Measurements from ENCODE around the gene SH3BP5L. TPM values are rescaled to one million over a fixed set of nuclear protein-coding genes. Genes with fewer than 3 reads are reported as not detected.
A peak's percentile ranks its signal among the peaks of the same experiment; 100 is the strongest.

SH3BP5L gene
- total and polyA plus RNA-seq, 2 of the 8 experiments (the other 6 are each of a cell fraction or from before 2014, with no cell fraction given): 20.2 to 28.4 TPM

DNA sequence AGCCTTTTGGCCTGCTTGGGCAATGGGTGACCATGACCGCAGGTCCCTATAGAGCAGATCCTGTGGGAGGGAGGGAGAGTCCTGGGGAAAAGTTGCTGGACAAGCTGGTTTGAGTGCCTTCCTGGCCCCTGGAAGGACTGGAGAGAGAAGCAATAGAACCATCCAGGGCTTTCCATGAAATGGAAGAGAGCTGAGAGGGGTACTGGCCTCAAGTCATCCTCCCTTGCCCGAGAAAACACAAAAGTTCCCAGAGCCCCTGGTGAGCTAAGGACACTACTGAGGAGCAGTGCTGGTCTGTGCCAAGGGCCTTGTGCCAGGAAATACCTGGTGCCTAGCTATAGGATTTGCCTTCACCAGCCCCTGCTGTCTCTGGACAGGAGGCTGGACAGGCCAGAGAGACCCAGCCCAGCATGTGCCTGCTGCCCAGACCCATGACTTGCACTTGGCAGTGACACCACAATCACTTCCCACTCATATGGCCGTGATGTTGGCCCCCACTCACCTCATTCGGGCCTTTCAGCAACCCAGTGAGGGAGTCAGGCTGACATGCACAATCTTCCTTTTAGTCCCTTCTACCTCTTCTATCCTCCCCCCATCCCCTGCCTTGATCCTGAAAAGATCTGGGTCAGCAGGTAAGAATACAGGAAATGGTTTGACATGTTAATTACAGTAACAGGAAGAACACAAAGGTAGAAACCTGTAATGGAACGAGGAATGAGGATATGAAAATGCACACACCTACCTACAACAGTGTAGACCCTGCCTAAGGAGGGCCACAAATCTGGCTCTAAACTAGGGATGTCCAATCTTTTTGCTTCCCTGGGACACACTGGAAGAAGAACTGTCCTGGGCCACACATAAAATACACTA lies 7.0 kb downstream of the SH3BP5L start:
- peaks cover 0 to 49% of the 10 kb centered on the region in 2 experiments; a peak in 2 of 4 replicates for H3K79me2 ChIP-seq (ENCODE audit: control insufficient read depth in 1 of 2, insufficient read depth in 2 of 2, low read length in 2 of 2)
- no peak overlapping the region for H3K14ac ChIP-seq (ENCODE audit: insufficient read length)
- H3K4ac ChIP-seq (replicated peaks; ENCODE audit: insufficient read length, low read depth, low read length): no peak overlapping the region
- DNase-seq (ENCODE audit: low read depth in 1 of 2, low spot score in 2 of 2): no peak
- peak overlapping the region in 1 of 2 experiments; percentile 36; a peak in 2 of 4 replicates for H3K4me2 ChIP-seq (ENCODE audit: insufficient read depth in 1 of 2, low read depth in 2 of 2, low read length in 2 of 2)
- no peak overlapping the region for H3K18ac ChIP-seq (ENCODE audit: extremely low read depth, low read length)
- H3K9ac ChIP-seq (replicated peaks in 1 of 4; ENCODE audit: extremely low read depth in 1 of 4, low read depth in 3 of 4, low read length in 3 of 4): no peak overlapping the region
- H3K56ac ChIP-seq (replicated peaks; ENCODE audit: insufficient read length, low read depth, low read length): no peak overlapping the region
- no peaks in the 10 kb centered on the region for H3K27me3 ChIP-seq (replicated peaks in 1 of 4; ENCODE audit: control insufficient read depth in 3 of 4, extremely low read depth in 1 of 4, insufficient read depth in 3 of 4, low read length in 3 of 4)
- peak overlapping the region; percentile 62 for H4K91ac ChIP-seq (replicated peaks; ENCODE audit: insufficient read length, low read length)
- peak overlapping the region; percentile 53 for H2BK5ac ChIP-seq (ENCODE audit: low read depth, low read length)
- ChIA-PET POLR2A (ENCODE audit: partially characterized antibody) (interaction anchor here (0.8 to 3.9 kb wide), 6 partner anchors 10 to 40 kb away, joined by 3 to 16 read pairs (median 4); partner anchors contain the start of genes ZNF672 and ZNF692), CTCF (ENCODE audit: partially characterized antibody) (interaction anchor here (0.8 to 1.0 kb wide), 4 partner anchors 11 to 574 kb away, joined by 3 to 7 read pairs (median 4); no protein-coding TSS in a partner anchor)
- no peaks in the 10 kb centered on the region for H3K23me2 ChIP-seq (ENCODE audit: low read depth, low read length)
- no peak for FAIRE-seq
- H4K8ac ChIP-seq (ENCODE audit: extremely low read depth, insufficient read depth, low read length): no peak overlapping the region
- peaks cover 8 to 35% (median 17%) of the 10 kb centered on the region in 4 experiments for H3K36me3 ChIP-seq (ENCODE audit: control insufficient read depth in 2 of 4, insufficient read depth in 4 of 4, low read length in 3 of 4)
- H2BK20ac ChIP-seq (ENCODE audit: low read length): no peak overlapping the region
- no peak overlapping the region for H2BK12ac ChIP-seq (ENCODE audit: low read depth, low read length)
- no peak overlapping the region for H3K27ac ChIP-seq (ENCODE audit: low read depth, low read length)
- H2BK120ac ChIP-seq (replicated peaks; ENCODE audit: low read depth, low read length): no peak overlapping the region
- peaks cover 15% of the 10 kb centered on the region; the same call in 1 of the 2 replicates for H3K79me1 ChIP-seq (ENCODE audit: low read depth, low read length)
- no peak overlapping the region for H2BK15ac ChIP-seq (ENCODE audit: low read length)
- H3K4me1 ChIP-seq (replicated peaks in 1 of 4; ENCODE audit: control insufficient read depth in 3 of 4, insufficient read depth in 4 of 4, low read length in 3 of 4): peaks cover 0 to 5% (median 2%) of the 10 kb centered on the region in 4 experiments; a peak in 4 of 7 replicates
- H2AK5ac ChIP-seq (ENCODE audit: low read depth, low read length): no peak overlapping the region
- no peaks in the 10 kb centered on the region for H3K9me3 ChIP-seq (ENCODE audit: insufficient read depth in 2 of 2, low read depth in 1 of 2, low read length in 1 of 2)
- WGBS, 2 experiments (ENCODE audit: extremely low coverage in 1 of 2, insufficient coverage in 1 of 2, insufficient read length in 1 of 2, insufficient replicate concordance in 2 of 2, low coverage in 1 of 2, low lambda C conversion rate in 2 of 2, missing lambda C conversion rate in 1 of 2): 90% methylated on average over 5 of the region's 5 CpGs; no CpG with 5 or more reads in 1 of the 2 experiments
- no peak overlapping the region for H3K4me3 ChIP-seq (ENCODE audit: extremely low read depth in 1 of 4, insufficient read depth in 2 of 4, low read depth in 3 of 4, low read length in 4 of 4)
- no peak overlapping the region for H2AFZ ChIP-seq (ENCODE audit: low read length)
- H3K23ac ChIP-seq (ENCODE audit: insufficient read length): no peak overlapping the region
- H4K20me1 ChIP-seq (replicated peaks in 1 of 2; ENCODE audit: control insufficient read depth in 1 of 2, insufficient read depth in 2 of 2, low read length in 2 of 2): peaks cover 0 to 10% of the 10 kb centered on the region in 2 experiments
- no peak overlapping the region for H4K5ac ChIP-seq (ENCODE audit: insufficient read length, low read depth, low read length)
- TF ChIP-seq TBP (IDR thresholded peaks at IDR 0.05; ENCODE audit: low read depth, low read length) (no peak), EGR1 (IDR thresholded peaks at IDR 0.05; ENCODE audit: borderline replicate concordance, low read depth, low read length) (no peak), RXRA (IDR thresholded peaks at IDR 0.05; ENCODE audit: insufficient read depth, low read depth, low read length) (no peak), NANOG (IDR thresholded peaks at IDR 0.05; ENCODE audit: insufficient read depth, low read depth, low read length, poor library complexity, severe bottlenecking) (no peak), SIN3A (conservative IDR thresholded peaks at IDR 0.05 in 1 of 2, IDR thresholded peaks at IDR 0.05 in 1 of 2; ENCODE audit: low read depth in 1 of 2, low read length in 2 of 2) (no peak), SP4 (IDR thresholded peaks at IDR 0.05; ENCODE audit: low read length) (no peak), POU5F1 (IDR thresholded peaks at IDR 0.05; ENCODE audit: low read depth, low read length) (no peak), CHD2 (IDR thresholded peaks at IDR 0.05; ENCODE audit: low read length) (no peak), SRF (IDR thresholded peaks at IDR 0.05; ENCODE audit: low read depth, low read length) (no peak), CHD1 (IDR thresholded peaks at IDR 0.05; ENCODE audit: low read depth, low read length) (no peak), BCL11A (IDR thresholded peaks at IDR 0.05; ENCODE audit: low read depth in 2 of 2, low read length in 2 of 2) (no peak), EZH2 (IDR thresholded peaks at IDR 0.05; ENCODE audit: low read depth, low read length, severe bottlenecking) (no peak)

Data from H1 (cell line).